RWPE1 (cell line): Measurements from ENCODE around the gene PARN.

Source experiments
- CTCF ChIA-PET: fragments of 350-600 bp; sonication (Branson Sonifier 250); formaldehyde crosslinking; extraction: SDS; loops from one replicate; lab custom pipeline; 2021; lab: Yijun Ruan, JAX
- POLR2A ChIA-PET: fragments of 400-600 bp; formaldehyde crosslinking; extraction: SDS; loops from one replicate; lab custom pipeline; 2020; ENCODE audit warnings: antibody characterized with exemption; ENCODE audit not compliant: low non-redundant PET; lab: Yijun Ruan, JAX
- DNase-seq: peaks from one replicate; pipeline ENCODE4 v3.0.0; 2012; ENCODE audit warnings: low spot score
- H3K27ac ChIP-seq: fragments of 450-650 bp; 2 replicates; pipeline ENCODE4 v1.5.1; 2017
- TF ChIP-seq, protein P1 (sequence below): fragments of 450-650 bp; conservative IDR thresholded peaks from 2 replicates; pipeline ENCODE4 v1.5.1; 2017; ENCODE audit warnings: low read depth, mild to moderate bottlenecking

PARN gene

DNA sequence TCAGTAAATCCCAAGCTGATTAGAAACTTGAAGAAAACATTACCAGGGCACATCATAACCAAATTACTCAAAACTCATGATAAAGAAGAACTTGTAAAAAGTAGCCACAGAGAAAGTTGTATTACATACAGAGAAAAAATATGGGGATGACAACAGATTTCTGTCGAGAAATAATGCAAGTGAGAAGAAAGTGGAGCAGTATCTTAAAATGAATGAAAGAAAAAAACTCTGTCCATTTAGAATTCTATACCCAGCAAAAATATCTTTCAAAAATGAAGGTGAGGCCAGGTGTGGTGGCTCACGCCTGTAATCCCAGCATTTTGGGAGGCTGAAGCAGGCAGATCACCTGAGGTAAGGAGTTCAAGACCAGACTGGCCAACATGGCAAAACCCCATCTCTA lies 165.9 kb downstream of the PARN start:
- ChIA-PET CTCF (no interaction called here), POLR2A (no interaction called here)
- no peak for DNase-seq
- no peak overlapping the region for H3K27ac ChIP-seq
- TF ChIP-seq, protein P1, sequence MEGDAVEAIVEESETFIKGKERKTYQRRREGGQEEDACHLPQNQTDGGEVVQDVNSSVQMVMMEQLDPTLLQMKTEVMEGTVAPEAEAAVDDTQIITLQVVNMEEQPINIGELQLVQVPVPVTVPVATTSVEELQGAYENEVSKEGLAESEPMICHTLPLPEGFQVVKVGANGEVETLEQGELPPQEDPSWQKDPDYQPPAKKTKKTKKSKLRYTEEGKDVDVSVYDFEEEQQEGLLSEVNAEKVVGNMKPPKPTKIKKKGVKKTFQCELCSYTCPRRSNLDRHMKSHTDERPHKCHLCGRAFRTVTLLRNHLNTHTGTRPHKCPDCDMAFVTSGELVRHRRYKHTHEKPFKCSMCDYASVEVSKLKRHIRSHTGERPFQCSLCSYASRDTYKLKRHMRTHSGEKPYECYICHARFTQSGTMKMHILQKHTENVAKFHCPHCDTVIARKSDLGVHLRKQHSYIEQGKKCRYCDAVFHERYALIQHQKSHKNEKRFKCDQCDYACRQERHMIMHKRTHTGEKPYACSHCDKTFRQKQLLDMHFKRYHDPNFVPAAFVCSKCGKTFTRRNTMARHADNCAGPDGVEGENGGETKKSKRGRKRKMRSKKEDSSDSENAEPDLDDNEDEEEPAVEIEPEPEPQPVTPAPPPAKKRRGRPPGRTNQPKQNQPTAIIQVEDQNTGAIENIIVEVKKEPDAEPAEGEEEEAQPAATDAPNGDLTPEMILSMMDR: no peak

DNA sequence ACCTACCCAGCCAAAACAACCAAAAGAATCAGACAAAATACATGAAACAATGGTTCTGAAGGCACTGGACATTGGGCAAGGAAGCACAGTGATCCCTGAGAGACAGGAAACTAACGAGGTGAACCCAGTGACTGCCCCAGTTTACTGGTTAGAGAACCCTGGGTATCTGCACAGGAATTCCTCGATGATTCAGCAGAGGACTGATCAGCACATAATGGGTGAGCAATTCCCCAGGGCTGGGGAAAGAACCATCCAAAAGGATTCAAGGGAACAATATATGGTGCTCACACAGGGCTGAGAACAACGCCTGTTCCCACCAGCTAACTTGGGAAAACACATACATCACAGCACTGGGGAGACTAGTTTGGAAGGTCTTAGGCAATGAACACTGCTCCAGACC lies 167.2 kb downstream of the PARN start:
- H3K27ac ChIP-seq: no peak overlapping the region
- POLR2A ChIA-PET: no interaction called here
- peak; percentile 14 for DNase-seq
- CTCF ChIA-PET: interaction anchor here (0.8 kb wide), 1 partner anchor 17 kb away, joined by 5 read pairs; no protein-coding TSS in a partner anchor
- TF ChIP-seq, protein P1: no peak

DNA sequence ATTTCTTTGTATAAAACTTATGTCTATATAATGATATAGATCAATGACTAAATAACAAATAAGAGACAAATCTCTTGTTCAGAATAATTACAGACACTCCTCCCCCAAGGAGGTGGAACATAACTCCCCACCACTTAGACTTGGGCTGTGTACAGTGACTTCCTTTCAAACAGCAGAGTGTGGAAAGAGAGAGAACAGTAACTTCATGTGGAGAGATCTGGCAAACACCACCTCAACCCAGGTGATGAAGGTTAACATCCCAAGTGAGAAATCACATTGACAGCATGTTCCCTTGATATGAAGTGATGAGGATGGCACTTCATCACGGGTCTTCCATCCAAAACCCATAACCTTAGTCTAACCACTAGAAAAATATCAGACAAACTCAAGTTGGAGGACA lies 169.3 kb downstream of the PARN start:
- DNase-seq: no peak
- CTCF ChIA-PET: no interaction called here
- POLR2A ChIA-PET: no interaction called here
- TF ChIP-seq, protein P1: no peak
- no peak overlapping the region for H3K27ac ChIP-seq

DNA sequence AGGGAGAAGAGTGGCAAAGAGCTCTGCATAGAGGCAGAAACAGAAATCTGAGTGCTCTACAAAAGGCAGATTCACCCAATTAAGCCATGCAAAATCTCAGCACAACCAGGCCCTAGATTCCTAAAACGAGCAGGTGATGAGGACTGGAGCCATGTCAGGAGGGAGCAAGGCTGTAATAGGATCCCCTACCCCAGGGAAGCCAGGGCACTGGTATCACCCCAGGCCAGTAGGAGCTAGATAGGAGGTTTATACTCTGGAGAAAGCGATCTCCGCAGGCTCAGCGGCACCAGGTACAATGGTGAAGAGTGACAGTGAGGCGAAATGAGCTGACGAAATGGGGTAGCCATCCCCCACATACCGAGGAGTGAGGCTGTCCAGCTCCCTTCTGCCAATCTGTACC lies 171.5 kb downstream of the PARN start:
- no peak for DNase-seq
- POLR2A ChIA-PET: no interaction called here
- TF ChIP-seq, protein P1: no peak
- CTCF ChIA-PET: interaction anchor here (0.6 kb wide), 1 partner anchor 1192 kb away, joined by 3 read pairs; no protein-coding TSS in a partner anchor
- no peak overlapping the region for H3K27ac ChIP-seq

DNA sequence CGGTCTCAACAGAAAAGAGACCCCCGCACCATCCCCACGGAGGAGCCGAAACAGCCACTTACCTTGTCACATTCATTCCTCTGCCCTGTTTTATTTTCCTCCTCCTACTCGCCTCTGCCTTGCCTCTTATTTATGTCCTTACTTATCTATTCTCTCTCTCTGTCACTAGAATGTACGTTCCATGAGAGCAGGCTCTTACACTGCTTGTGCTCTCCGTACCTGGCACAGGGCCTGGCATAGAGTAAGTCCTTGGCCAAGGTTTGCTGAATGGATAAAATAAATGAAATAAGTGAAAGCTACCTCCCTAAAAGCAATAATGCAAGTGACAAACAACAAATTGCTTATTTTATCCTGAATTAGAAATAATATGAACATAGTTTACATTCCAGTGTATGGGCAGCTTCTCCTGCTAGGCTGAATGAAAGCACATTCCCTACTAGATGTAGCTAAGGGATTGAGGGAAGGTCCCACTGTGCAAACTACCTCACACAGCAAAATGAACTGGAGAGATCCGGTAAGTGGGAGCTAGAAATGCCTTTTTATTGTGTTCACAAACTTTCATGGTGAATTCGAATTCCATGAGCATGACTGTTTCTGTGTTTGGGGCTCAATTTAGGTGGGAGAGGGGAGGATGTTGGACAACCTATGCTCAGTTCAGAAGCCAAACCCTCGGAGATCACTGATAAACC lies 173.1 kb downstream of the PARN start:
- CTCF ChIA-PET: no interaction called here
- TF ChIP-seq, protein P1: no peak
- POLR2A ChIA-PET: no interaction called here

DNA sequence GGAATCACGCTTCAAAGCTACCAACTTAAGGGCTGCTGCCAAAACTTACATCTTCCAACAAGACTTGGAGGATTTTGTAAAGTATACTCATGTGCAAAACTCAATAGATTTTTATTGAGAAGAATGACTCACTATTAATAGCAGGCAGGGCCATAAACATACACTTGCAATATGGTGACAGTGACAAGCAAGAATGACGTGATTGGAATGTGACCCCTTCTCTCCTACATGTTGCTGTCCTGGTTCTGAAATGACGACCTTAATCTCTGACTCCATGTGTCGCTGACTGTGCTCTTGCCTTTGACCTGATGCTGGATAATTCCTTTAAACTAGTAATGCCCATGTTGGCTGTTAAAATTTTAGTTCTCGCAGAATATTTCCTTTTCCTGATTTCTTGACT lies 174.5 kb downstream of the PARN start:
- TF ChIP-seq, protein P1: no peak
- ChIA-PET POLR2A (no interaction called here), CTCF (no interaction called here)
- no peak for DNase-seq
- H3K27ac ChIP-seq: no peak overlapping the region

More for the DNA sequence above, 173.1 kb downstream of the PARN start:
- H3K27ac ChIP-seq: no peak overlapping the region
- DNase-seq: no peak
